Measurements from ENCODE around the gene VAV2.

The VAV2 gene, protein sequence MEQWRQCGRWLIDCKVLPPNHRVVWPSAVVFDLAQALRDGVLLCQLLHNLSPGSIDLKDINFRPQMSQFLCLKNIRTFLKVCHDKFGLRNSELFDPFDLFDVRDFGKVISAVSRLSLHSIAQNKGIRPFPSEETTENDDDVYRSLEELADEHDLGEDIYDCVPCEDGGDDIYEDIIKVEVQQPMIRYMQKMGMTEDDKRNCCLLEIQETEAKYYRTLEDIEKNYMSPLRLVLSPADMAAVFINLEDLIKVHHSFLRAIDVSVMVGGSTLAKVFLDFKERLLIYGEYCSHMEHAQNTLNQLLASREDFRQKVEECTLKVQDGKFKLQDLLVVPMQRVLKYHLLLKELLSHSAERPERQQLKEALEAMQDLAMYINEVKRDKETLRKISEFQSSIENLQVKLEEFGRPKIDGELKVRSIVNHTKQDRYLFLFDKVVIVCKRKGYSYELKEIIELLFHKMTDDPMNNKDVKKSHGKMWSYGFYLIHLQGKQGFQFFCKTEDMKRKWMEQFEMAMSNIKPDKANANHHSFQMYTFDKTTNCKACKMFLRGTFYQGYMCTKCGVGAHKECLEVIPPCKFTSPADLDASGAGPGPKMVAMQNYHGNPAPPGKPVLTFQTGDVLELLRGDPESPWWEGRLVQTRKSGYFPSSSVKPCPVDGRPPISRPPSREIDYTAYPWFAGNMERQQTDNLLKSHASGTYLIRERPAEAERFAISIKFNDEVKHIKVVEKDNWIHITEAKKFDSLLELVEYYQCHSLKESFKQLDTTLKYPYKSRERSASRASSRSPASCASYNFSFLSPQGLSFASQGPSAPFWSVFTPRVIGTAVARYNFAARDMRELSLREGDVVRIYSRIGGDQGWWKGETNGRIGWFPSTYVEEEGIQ

DNA sequence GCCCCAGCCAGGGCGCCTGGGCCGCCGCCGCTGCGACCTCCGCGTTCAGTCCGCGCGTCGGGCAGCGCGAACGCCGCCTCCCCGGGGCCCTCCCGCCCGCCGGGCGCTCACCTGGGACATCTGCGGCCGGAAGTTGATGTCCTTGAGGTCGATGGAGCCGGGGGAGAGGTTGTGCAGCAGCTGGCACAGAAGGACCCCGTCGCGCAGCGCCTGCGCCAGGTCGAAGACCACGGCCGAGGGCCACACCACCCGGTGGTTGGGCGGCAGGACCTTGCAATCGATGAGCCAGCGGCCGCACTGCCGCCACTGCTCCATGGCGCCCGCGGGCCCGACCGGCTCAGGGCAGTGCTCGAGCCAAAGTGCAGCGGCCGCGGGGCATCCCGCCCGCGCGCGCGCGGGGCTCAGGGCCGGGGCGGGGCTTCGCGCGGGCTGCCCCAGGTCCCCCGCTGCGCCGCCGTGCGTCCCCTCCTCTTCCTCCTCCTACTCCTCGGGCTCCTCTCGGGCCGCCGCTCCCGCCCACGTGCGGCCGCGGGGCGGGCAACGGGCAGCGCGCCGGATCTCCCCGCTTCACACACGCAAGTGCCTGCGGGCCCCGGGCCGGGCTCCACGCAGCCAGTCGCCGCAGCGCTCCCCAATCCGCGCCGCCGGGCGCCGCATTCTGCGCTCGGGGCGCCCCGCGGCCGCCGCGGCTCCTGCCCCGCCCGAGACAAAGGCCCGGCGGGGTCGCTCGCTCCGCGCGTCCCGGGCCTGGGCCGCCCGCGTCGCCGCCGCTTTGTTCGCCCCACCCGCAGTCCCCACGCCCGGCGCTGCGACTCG lies at the start of gene VAV2:
VAV2 (minus strand) TSS at position 361 of the 816 bp plus-strand sequence; CDS start at position 315, 46 bp downstream.
- DNase-seq (ENCODE audit: low read depth), result peak; percentile 42

DNA sequence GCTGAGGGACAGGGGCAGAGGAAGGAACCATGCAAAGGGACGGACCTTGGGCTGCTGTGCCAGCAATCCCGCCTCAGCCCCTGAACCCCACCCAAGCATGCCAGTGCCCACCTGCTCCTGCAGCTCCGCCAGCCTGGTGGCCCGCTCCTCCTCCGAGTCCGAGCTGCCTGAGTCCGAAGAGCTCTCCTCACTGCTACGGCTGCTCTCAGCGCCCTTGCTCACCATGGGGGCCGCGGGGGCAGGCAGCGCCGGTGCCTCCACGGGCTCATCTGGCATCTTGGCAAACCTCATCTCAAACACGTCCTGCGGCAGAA lies 49.5 kb upstream of the VAV2 start:
- no peak for DNase-seq (ENCODE audit: low read depth)

DNA sequence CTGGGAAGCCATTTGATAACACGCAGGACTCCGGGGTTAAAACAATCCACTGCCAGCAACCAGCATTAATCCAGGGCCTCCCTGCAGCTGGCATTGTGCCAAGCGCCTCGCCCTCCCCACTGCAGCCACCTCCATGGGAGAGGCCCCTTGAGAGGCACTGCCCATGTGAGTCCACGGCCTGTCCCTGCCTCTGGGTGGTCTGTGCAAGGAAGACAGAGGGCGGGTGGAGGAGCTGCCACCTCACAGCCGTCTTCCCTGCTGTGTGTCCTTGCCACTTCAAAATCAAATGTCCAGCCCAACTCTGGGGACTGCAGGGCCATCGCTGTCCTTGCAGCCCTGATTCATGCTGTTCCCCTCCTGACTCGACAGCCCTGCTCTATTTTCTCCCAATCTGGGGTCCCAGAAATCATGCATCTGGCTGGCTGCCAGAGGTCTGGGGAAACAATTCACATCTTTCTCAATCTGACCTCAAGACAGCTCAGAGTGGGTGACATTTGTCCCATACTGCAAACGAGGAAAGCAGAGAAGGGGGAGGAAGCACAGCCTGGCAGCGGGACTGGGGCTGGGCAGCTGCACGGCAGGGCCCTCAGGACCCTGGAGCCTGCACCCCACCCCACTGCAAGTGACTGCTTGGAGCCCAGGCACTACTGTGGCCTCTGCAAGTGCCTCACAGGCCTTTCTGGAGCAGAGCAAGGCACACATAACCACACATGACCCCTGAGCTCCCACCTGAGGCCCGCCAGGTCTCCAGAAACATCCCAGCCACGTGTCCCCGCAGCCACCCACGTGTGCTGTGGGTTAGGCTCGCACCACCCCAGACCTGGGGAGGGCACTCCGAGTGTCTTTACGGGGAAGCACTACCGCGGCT lies 48.9 kb upstream of the VAV2 start:
- DNase-seq (ENCODE audit: low read depth), result no peak

DNA sequence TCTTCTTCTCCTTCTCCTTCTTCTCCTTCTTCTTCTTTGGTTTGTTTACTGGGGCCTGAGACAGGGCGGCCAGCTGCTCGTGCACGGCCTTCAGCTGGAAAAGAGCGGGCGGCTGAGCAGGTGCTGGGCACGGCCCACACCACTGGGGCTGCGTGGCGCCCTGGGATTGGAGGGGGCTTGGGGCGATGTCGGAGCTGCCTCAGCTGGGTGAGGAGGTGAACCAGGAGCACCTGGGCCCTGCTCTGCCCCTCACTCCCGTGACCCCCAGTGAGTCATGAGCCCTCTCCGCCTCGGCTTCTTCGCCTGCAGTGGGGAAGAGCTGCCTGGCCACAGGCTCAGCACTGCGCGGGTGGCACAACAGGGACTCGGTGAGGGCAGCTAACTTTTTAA lies 48.0 kb upstream of the VAV2 start:
- no peak for DNase-seq (ENCODE audit: low read depth)

DNA sequence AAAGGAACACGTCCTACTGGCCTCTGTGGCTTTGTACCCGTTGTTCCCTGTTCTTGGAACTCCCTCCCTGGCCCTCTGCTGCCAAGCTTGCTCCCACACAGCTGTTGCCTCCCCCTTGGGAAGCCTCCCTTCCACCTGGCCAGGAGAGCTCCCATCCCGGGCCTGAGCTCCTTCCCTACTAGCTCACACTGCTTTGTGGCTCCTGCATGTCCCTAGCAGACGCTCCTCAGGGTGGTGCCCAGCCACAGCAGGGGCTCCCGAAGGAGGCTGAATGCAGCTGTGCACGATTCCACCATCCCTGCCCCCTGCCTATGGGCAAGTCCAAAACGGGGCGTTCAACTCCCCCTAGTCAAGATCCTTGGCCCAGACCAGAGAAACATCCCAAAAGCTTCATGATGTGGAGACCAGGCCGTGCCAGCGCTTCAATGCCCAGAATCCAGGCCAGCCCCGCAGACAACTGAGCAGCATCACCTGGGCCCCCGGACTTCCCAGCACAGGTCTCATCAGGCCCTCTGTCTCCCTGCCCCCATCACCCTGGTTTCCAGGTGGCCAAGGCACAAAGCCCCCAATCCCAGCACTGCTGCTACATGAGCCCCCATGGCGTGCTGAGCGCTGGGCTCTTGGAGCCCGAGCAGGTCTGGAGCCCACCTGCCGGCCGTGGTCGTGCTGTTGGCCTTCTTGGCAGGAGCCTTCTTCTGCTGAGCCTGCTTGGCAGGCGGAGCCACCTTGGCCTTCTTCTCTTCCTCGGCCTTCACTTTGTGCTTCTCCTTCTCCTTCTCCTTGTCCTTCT lies 47.5 kb upstream of the VAV2 start:
- DNase-seq (ENCODE audit: low read depth), result no peak

DNA sequence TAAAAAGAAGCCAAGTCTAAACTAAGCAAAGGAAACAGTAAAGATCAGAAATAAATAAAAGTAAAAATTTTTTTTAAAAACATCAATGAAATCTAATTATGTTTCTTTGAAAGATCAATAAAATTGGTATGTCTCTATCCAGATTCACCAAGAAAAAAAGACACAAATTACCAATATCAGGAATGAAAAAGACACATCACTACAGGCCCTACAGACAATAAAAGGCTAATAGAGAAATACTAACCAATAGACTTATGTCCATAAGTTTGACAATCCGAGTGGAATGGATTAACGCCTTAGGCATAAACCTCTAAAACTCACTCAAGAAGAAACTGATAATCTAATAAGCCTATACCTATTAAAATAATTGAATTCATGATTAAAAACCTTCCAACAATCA lies 45.5 kb upstream of the VAV2 start:
- DNase-seq (ENCODE audit: low read depth), result no peak

DNA sequence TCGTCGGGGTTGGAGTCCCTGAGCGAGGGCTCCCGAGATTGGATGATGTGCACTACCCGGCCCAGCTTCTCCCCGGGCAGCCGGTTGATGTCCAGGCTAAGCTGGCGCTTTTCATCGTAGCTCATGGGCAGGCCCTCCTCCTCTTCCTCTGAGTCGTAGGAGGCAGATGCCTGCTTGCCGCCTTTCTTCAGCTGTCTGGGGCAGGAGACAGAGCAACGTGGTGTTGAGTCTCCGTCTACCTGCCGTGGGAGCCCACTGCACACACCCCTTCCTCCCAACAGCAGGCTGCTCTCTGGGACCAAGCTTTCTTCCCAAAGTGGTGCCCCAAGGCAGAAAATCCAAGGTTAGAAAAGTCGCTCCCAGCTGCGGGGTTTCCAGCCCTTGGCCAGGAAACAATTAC lies 44.0 kb upstream of the VAV2 start:
- no peak for DNase-seq (ENCODE audit: low read depth)

DNA sequence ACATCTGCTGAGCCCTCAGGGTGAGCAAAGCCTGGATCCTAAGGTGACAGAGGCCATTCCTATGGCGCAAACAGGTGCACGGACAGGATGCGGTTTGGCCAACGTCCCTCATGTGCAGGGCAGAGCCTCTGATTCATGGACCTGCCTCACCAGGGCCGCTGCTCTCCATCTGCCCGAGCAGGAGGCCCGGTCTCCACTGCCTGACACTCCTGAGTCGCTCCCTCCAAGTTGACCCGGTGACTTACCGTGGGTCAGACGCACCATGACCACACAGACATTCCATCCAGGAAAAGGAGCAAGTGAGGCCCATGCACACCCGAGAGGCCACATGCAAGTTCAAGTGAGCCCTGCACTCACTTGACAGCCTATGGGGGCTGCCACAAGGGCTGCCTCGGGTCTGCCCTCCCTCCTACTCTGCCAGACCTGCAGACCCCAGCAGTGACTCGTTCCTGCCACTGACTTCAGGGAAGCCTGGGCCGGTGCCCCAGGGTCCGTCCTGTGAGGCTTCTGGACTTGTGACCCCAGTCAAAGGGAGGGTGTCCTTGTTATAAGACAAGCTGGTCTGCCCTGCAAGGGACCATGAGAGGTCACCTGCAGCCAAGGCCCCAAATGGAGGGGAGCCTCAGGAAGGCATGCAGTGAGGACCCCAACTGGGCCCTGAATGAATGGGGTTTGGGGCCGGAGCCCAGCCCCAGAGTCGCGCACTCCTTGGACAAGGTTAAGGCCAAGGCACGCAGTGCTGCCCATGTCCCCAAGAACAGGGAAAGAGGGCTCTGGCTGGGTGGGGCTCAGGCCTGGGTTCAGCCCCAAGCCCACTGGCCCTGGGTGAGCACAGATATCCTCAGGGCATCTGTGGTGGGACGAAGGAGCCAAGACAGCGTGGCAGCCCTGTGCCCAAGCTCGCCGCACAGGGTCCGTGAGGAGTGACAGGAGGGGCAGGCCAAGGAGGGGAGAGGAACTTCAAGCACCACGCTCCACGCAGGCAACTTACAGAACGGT lies 43.2 kb upstream of the VAV2 start:
- no peak for DNase-seq (ENCODE audit: low read depth)

DNA sequence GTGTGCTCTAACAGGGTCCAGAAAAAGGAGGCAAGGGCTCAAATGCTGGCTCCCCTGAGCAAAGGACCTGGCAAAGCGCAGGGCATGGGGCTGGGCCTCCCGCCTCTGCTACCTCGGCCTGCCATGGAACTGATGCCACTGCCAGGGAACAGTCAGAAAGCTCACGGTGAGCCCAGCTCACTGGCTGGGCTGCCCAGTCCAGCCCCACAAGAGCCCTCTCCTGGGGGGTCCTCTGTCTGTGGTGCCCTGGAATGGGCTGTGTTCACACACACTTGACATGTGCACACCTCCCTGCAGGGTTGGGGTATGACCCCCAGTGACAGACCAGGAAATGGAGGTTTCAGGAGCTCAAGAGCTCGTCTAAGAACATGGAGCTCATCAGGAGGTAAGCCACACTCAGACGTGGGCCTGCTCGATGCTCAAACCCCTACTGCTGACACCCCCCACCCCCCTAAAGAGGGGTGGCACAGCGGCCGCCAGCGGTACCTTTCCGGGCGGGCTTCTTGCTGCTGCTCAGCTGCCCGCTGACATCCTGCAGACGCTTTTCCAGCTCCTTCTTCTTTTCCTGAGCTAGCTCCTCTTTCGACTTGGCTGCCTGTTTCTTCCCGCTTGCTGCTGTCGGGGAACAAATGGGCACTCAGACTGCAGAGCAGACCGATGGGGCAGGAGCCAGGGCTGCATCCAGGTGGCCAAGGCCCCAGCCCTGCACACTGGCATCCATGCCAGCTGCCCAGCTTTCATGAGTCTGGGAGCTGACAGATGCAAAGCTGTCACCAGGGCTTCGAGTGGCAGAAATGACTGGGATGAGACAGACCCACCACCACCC lies 42.3 kb upstream of the VAV2 start:
- DNase-seq (ENCODE audit: low read depth), result no peak

DNA sequence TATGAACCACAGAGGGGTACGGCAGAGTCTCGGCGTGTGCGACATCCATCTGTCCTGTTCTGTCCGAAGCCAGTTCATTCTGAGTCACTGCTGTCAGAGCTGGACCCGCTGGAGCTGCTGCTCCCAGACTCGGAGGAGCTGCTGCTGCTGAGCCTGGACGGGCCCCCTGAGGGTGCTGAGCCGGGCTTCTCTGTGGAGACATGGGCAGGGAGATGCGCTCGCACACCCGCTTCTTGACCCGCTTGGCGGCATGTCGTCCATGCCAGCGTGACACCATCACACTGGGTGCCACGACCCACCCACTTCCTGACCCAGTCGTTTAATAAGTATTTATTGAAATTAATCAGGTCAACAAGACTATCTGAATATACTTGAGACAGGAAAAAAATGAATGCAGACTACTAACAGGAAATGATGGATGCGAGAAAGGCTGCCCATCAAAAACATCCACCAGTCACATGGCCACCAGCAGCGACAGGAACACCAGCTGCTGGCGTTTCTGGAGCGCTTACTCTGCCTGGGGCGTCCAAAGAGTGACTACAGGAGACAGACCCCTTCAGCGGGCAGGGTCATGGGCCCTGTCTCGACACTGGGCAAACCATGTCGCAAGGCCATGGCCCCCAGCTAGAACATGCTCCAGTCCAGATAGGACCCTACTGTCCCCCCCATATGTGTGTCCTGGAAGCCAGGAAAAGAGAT lies 41.5 kb upstream of the VAV2 start:
- no peak for DNase-seq (ENCODE audit: low read depth)

DNA sequence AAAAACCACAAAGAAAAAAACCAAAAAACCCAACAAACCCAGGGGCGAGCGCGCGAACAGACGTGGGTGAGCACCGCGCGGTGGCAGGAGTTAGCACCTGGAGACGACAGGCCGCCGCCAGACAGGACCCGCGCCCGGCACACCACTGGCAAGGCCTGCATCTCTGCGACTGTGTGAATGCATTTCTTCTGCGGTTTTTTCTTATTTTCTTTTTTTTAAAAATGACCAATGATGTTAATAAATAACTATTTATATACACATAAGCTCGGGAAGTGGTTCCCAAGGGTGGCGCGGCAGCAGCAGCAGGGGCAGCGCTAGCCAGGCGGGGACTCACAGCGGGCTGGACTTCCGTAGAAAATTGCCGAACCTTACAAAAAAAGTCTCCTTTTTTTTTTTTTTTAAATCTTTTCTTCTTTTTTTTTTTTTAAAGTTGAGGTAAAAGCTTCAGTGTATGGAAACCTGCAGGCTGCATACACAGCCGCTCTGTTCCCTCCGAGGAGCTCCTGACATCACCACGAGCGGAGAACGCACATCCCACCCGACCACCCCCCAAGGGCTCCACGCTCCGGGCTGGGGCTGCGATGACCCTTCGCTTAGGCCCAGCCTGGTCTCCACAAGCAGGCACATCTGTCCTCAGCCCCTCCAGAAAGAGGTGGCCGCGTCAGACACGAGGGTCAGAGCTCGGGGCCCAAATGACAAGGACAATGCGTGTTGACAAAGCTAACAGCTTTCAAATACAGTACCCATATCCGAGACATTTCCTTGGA lies 40.5 kb upstream of the VAV2 start:
- DNase-seq (ENCODE audit: low read depth), result no peak

DNA sequence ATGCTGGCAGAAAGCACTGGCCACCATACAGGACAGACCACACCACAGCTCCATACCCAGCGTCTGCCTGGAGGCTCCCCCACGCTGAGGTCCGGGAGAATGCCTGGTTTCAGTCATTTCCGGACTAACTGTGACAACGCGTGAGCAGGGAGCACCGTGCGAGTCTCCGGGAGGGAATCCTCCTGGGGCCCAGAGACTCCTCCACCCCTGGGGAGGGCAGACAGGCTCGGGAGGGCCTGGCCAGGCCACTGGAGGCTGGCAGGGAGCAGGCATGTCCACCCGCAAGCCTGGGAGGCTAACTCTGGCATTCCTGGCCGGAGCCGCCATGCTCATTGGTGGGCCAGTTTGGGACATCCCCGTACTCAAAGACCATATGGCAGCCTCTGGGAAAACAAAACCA lies 39.7 kb upstream of the VAV2 start:
- no peak for DNase-seq (ENCODE audit: low read depth)

DNA sequence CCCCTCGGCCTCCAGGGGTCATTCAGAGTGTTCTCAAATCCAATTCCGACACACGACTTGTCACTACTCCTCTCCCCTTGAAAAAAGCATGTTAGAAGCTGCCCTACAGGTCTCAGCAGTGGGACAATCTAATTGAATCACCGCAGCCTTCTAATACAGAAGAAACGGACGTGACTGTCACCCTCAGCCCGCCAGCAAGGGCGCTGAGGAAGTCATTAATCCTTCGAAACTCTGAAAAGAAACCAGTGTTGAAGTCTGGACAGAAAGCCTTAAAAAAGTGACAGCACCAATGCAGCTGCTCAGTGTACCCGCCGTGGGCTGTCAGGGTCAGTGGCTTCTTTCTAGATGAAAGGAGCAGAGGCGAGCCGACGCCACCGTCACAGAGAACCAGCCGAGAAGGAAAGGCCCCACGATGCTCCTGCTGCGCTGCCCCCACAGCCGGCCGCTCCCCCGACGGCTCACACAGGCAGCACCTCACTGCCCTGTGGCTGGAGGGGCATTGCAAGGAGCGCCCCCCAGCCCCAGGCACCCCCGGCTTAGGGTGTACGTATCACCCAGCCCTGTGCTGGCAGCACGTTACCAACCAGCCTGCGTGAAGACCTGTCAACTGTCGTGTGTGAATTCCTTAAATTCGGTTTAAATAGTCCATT lies 38.8 kb upstream of the VAV2 start:
- DNase-seq (ENCODE audit: low read depth), result no peak

DNA sequence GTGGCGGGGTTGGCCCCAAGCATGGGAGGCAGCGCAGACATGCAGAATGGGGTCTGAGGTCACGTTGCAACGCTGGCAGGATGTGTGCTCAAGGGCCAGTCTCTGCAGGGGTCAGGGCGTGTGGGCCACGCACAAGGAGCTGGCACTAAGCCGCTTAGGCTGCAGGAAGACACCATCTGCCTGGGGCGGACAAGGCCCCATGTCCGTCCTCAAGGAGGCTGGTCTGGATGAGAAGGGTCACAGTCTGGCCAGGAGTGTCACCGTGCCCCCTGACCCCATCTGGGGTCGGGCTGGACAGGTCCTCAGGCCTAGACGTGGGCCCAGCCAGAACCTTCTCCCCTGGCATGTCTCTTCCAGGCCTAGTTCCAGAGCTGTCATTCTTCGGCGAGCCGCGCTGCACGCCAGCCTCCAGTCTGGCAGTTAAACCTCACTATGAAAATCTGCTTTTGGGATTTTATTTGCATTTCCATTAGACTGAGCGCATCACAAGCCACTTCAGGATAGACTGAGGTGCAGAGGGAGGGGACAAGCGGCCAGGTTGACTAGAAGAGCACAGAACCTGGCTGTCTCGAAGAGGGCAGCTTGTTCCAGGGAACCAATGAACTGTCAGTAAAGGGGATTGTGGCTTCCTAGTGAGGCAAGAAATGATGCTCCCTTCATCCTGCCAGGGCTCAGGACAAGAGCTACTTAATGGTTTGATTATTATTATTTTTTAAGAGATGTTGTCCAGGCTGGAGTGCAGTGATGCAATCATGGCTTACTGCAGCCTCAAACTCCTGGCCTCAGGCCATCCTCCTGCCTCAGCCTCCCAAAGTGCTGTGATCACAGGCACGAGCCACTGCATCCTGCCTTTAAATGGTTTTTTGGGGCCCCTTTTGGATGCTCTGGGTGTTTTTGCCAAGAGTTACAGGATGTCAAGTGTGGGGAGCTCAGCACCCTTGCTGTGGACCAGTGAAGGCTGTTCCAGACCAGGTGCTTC lies 37.4 kb upstream of the VAV2 start:
- DNase-seq (ENCODE audit: low read depth), result no peak

DNA sequence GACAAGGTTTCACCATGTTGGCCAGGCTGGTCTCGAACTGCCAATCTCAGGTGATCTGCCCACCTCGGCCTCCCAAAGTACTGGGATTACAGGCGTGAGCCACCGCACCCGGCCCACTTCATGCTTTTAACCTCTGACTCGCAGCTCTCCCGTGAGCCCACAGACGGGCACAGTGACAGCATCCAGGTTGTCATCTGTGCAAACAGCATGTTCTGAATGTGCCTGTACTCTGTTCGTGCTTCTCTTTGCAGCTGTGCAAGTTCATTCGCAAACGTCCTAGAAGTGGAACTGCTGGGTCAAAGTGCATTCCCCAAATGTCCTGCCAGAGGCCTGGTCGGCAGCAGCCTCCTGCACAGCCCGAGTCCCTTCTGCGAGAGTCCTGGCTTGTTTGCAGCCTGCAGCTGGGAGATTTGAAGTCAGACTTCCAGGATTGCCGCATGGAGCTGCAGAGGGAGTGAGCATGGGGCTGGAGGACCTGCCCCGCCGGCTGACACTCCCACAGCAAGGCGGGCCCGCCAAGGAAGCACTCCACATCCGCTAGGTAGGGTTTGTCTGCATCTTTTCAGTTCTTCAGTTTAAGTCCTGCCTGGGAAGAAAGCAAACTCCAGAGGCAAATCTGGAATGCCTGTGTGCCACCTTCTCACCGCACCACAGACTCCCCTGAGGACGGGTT lies 36.6 kb upstream of the VAV2 start:
- no peak for DNase-seq (ENCODE audit: low read depth)

All from CMK (cell line).